Mesothelial cell of epicardium (in vitro differentiated cells): ENCODE data around the gene MADD. TPM values are rescaled to one million over a fixed set of nuclear protein-coding genes. Genes with fewer than 3 reads are reported as not detected.

ENCODE experiments used
- DNase-seq, 2 experiments: peaks; one replicate each; pipeline ENCODE4 v3.0.0; 2021; ENCODE audit warnings: low spot score in 2 of 2; ENCODE audit not compliant: unreplicated experiment in 2 of 2
- H3K27ac Mint-ChIP-seq: 2 replicates; pipeline ENCODE4 v1.8.0; 2021; ENCODE audit warnings: mixed read lengths
- H3K27me3 Mint-ChIP-seq: 2 replicates; pipeline ENCODE4 v1.8.0; 2021; ENCODE audit warnings: low read depth, mixed read lengths
- H3K36me3 Mint-ChIP-seq: 2 replicates; pipeline ENCODE4 v1.8.0; 2021; ENCODE audit warnings: mixed read lengths
- H3K4me1 Mint-ChIP-seq: 2 replicates; pipeline ENCODE4 v1.8.0; 2021; ENCODE audit warnings: mixed read lengths
- H3K4me3 Mint-ChIP-seq: 2 replicates; pipeline ENCODE4 v1.8.0; 2021; ENCODE audit warnings: mild to moderate bottlenecking, moderate library complexity, mixed read lengths
- H3K9me3 Mint-ChIP-seq: 2 replicates; pipeline ENCODE4 v1.8.0; 2021; ENCODE audit warnings: mixed read lengths
- total RNA-seq: library from RNA; stranded (reverse); gene quantifications from 3 replicates; pipeline ENCODE4 v1.2.1, GENCODE V29; 2021
- TF ChIP-seq, protein P1 (sequence below): fragments of 200-600 bp; sonication (generic); IDR thresholded peaks from one replicate; pipeline ENCODE4 v1.5.0; 2021; ENCODE audit warnings: antibody characterized with exemption; ENCODE audit not compliant: unreplicated experiment

The MADD gene
- total RNA-seq, 1 donor from 2014 or later: 71.2 TPM

DNA sequence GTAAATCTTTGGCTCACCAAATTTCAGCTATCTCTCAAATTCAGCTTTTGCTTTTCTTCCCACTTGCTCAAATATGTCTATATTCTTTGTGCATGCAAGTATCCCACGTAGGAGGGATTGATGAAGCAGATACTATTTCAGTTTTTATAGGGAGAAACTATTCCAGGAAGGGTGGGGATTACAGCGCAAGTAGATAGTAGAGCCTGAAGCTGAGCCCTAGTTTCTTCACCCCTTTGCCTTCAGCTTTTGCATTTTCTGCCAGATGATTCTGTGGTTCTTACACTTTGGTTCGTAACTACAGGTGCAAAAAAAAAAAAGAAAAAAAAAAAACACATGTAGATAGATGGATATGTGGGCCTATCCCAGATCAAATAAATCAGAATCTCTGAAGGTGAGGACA lies 18.2 kb upstream of the MADD start:
- Mint-ChIP-seq H3K9me3 (no peaks in the 10 kb centered on the region), H3K4me3 (no peak overlapping the region), H3K4me1 (peaks cover 28% of the 10 kb centered on the region)

DNA sequence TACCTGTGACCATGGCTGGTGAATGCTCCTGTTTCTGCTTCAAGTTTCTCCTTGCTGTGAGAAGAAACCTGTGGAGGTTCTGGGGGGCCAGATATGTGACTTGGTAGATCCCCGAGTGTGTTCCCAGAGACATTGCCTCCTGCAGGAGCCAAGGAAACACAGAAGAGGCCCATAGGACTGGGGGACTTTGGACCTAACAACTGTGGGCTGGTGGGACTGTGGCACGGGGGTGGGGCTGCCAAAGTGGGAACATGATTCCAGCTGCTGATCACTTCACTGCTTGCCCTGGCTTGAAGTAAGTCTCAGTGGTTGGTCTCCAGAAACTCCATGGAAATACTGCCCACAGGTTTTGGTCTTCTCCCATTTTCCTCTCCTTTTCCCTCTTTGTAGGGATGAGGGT lies 16.3 kb upstream of the MADD start:
- Mint-ChIP-seq H3K36me3 (no peaks in the 10 kb centered on the region), H3K27ac (peak overlapping the region; percentile 25), H3K4me1 (peaks cover 34% of the 10 kb centered on the region), H3K27me3 (no peaks in the 10 kb centered on the region), H3K9me3 (no peaks in the 10 kb centered on the region), H3K4me3 (no peak overlapping the region)
- TF ChIP-seq, protein P1, sequence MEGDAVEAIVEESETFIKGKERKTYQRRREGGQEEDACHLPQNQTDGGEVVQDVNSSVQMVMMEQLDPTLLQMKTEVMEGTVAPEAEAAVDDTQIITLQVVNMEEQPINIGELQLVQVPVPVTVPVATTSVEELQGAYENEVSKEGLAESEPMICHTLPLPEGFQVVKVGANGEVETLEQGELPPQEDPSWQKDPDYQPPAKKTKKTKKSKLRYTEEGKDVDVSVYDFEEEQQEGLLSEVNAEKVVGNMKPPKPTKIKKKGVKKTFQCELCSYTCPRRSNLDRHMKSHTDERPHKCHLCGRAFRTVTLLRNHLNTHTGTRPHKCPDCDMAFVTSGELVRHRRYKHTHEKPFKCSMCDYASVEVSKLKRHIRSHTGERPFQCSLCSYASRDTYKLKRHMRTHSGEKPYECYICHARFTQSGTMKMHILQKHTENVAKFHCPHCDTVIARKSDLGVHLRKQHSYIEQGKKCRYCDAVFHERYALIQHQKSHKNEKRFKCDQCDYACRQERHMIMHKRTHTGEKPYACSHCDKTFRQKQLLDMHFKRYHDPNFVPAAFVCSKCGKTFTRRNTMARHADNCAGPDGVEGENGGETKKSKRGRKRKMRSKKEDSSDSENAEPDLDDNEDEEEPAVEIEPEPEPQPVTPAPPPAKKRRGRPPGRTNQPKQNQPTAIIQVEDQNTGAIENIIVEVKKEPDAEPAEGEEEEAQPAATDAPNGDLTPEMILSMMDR: no peak
- no peak for DNase-seq

More for the DNA sequence above, 18.2 kb upstream of the MADD start:
- Mint-ChIP-seq H3K27me3 (no peaks in the 10 kb centered on the region), H3K36me3 (no peaks in the 10 kb centered on the region), H3K27ac (peak overlapping the region; percentile 25)
- TF ChIP-seq, protein P1: no peak
- DNase-seq: no peak

DNA sequence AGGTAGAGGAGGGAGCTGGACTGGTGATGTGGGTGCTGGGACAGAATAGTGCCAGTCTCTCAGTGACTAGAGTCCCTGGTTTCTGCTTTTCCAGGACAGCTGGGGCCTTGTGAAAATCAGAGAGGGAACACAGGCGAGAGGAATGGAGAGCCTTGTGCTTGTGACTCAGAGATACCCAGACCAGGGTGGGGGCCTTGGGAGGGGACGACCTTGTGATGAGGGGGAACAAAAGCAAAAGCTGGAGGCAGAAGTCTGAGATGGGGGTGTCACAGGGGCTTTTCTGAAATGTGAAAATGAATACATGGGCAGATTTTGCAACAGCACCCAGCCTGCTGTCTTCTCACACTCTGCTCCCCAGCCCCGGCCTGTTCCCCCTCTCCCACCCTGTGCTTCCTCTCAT lies 15.5 kb upstream of the MADD start:
- Mint-ChIP-seq H3K36me3 (no peaks in the 10 kb centered on the region), H3K9me3 (no peaks in the 10 kb centered on the region), H3K27ac (peak overlapping the region; percentile 96), H3K27me3 (no peaks in the 10 kb centered on the region), H3K4me3 (no peak overlapping the region), H3K4me1 (peaks cover 36% of the 10 kb centered on the region)
- TF ChIP-seq, protein P1: no peak
- DNase-seq: no peak

DNA sequence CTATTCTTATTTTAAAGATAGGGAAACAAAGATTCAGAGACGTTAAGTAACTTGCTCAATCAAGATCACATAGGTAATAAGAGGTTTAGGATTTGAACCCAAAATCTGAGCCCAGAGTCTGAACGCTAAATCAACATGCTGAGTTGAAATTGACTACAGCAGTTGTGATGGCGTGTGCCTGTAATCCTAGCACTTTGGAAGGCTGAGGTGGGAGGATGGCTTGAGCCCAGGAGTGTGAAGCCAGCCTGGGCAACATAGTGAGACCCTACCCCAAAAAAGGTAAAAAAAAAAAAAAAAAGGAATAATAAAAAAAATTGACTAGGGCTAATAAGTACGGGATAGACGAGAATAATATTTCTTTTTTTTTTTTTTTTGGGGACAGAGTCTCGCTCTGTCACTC lies 13.6 kb upstream of the MADD start:
- peaks cover 34% of the 10 kb centered on the region for H3K4me1 Mint-ChIP-seq
- TF ChIP-seq, protein P1: no peak
- no peak overlapping the region for H3K4me3 Mint-ChIP-seq
- no peaks in the 10 kb centered on the region for H3K36me3 Mint-ChIP-seq
- no peaks in the 10 kb centered on the region for H3K27me3 Mint-ChIP-seq
- H3K9me3 Mint-ChIP-seq: no peaks in the 10 kb centered on the region
- no peak for DNase-seq
- no peak overlapping the region for H3K27ac Mint-ChIP-seq

DNA sequence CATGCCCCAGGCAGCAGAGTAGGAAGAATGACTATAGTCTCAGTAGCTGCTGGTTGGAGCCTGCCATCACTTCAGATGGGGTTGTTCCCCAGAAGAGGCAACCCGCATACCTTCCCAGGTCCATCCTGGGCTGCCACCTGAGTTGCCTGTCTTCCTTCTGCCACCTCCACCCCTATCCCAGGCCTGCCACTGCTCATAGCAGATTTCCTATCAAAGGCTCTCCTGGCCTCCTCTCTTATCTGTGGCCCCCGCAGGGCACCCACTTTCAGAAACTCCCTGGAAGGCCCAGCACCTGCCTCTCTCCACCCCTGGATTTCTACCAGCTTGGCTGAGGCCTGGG lies 12.8 kb upstream of the MADD start:
- H3K4me1 Mint-ChIP-seq: peaks cover 31% of the 10 kb centered on the region
- H3K36me3 Mint-ChIP-seq: no peaks in the 10 kb centered on the region
- no peaks in the 10 kb centered on the region for H3K9me3 Mint-ChIP-seq
- H3K27me3 Mint-ChIP-seq: no peaks in the 10 kb centered on the region
- TF ChIP-seq, protein P1: no peak
- DNase-seq: no peak
- H3K27ac Mint-ChIP-seq: peak overlapping the region; percentile 87
- peak overlapping the region; percentile 54 for H3K4me3 Mint-ChIP-seq
